VCaP (cell line): Measurements from ENCODE around the gene TRDN.

Source experiments
- H3K27ac ChIP-seq: fragments of 450-650 bp; 2 replicates; pipeline ENCODE4 v1.5.1; 2017
- CTCF ChIP-seq: fragments of 450-650 bp; conservative IDR thresholded peaks from 2 replicates; pipeline ENCODE4 v1.5.1; 2017; ENCODE audit warnings: mild to moderate bottlenecking, moderate library complexity

The TRDN gene

GRCh38 chr6:123223461-123223860 lies 413.3 kb downstream of the TRDN start:
- H3K27ac ChIP-seq, result no peak overlapping the region

GRCh38 chr6:123215211-123215610 lies 421.5 kb downstream of the TRDN start:
- no peak for TF ChIP-seq CTCF

More at GRCh38 chr6:123223461-123223860, 413.3 kb downstream of the TRDN start:
- no peak for TF ChIP-seq CTCF

GRCh38 chr6:123214433-123214832 lies 422.3 kb downstream of the TRDN start:
- TF ChIP-seq CTCF, result no peak
- H3K27ac ChIP-seq, result no peak overlapping the region

More at GRCh38 chr6:123215211-123215610, 421.5 kb downstream of the TRDN start:
- no peak overlapping the region for H3K27ac ChIP-seq

- no peak overlapping the region for H3K27ac ChIP-seq
- TF ChIP-seq CTCF, result no peak
These were observed 422.8 kb downstream of the TRDN start for GRCh38 chr6:123213921-123214320.

GRCh38 chr6:123211777-123212545 lies 424.8 kb downstream of the TRDN start:
- H3K27ac ChIP-seq, result no peak overlapping the region
- TF ChIP-seq CTCF, result no peak

GRCh38 chr6:123210645-123211044 lies 426.1 kb downstream of the TRDN start:
- no peak for TF ChIP-seq CTCF
- no peak overlapping the region for H3K27ac ChIP-seq

- H3K27ac ChIP-seq, result no peak overlapping the region
- TF ChIP-seq CTCF, result no peak
These were observed 428.7 kb downstream of the TRDN start for GRCh38 chr6:123207967-123208510.
